HG02884 (cell line): ENCODE measurements around the gene STK32C.
"Not testable (repeated sequence)": the region's sequence is repeated elsewhere in the genome, so short reads cannot be mapped to it uniquely, and the experiment has no call there.

Experiments
- ATAC-seq: cut with Tn5 transposase; IDR thresholded peaks from one replicate; pipeline ENCODE4 v1.9.1; 2021; ENCODE audit warnings: mild to moderate bottlenecking, moderate library complexity; ENCODE audit not compliant: unreplicated experiment

The STK32C gene

DNA sequence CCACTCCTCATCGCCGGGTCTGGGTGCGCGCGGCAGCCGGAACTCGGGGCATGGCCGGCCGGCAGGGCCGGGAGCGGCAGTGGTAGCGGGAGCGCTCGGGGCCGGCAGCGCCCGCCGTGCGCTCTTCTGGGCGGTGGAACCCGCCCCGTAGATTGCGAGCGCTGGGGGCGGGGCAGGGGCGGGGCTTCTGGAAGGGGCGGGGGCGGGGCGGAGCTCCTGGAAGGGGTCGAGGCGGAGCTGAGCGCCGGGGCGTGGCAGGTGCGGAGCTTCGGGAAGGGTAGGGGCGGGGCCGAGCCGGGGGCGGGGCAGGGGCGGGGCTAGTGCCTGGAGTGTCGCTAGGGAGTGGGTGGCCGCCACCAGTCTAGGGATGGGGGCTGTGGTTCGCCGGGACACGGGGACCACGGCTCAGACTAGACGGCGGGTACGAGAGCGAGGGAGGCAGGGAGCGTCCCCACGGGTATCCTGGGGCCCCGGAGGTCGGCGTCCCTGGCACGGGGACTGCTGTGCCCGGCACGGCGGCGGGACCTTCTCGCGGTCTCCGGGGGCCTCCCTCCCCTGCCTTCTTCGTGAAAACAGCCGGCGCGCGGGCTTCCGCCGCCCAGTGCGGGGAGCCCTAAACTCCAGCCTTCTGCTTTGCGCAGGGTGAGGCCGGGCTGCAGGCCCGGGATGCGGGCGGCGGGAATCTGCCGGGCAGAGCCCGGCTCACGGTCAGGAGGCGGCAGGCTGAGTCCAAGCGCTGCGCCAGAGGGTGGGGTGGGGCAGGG lies at the start of gene STK32C:
TSS of gene STK32C (minus strand) at position 128 of the 764 bp plus-strand sequence. CDS start at position 11, 117 bp downstream.
- ATAC-seq, result peak; percentile 63

GRCh38 chr10:132356621-132357195 lies 49.0 kb upstream of the STK32C start:
- no peak for ATAC-seq

DNA sequence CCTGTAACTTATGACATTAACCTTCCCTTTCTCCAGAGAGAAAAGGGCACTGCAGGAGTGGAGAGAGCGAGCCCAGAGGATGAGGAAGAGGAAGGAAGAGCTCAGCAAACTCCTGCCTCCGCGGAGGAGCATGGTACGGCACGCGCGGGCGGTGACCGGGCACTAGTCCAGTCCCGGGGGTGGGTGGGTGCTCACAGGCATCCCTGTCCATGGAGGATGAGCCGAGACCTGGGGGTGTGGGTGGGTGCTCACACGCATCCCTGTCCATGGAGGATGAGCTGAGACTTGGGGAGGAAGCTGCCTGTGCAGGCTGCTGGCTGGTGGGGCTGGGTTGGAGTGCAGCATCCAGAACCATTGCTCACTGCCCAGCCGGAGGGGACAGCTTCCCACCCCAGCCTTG lies 48.0 kb upstream of the STK32C start:
- no peak for ATAC-seq

GRCh38 chr10:132355297-132355696 lies 47.5 kb upstream of the STK32C start:
- ATAC-seq, result no peak

- ATAC-seq, result no peak
Measured at GRCh38 chr10:132354356-132355094, 46.8 kb upstream of the STK32C start.

DNA sequence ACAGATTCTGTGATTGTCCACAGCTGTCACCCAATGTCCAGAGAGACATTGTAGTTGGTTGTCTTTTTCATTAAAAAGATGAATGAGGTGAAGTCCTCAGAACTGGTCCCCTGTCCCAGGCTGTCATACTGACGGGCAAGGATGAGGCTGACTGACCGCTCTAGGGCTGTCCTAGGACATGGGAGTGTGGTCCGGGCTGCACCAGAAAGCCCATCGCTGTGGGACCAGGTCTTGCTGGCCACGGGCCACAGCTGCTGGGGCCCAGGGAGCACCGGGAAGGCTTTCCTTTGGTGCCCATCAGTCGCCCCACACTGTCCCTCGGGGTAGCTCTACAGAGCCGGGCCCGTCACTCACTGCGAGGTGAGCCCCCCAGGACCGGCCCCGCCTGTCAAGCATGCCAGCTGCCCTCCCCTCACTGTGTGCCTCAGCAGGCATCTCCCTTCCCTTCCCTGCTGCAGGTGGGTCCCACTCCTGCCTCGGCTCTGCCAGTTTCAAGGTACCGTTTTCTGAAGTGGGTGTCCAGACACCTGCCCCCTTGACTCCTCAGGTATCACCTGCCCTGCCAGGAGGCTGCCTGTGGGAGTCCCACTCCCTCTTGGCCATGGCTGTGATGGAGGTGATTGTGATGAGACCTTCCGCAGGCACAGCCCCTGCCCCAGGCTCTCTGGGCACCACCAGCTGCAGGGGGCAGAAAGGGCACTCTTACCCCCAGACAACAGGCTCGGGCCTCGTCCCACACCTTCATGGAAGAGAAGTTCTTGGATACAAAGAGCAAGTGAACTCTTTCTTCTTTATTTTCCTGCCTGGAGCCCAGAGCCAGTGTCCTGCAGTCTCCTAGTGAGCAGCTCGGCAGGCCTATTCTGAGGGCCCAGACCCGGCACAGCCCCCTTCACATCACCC lies 46.0 kb upstream of the STK32C start:
- no peak for ATAC-seq

- not testable (repeated sequence) for ATAC-seq
Measured at GRCh38 chr10:132352462-132353308, 44.9 kb upstream of the STK32C start.

GRCh38 chr10:132351611-132352010 lies 43.9 kb upstream of the STK32C start:
- ATAC-seq, result no peak

GRCh38 chr10:132350946-132351345 lies 43.2 kb upstream of the STK32C start:
- ATAC-seq, result no peak

DNA sequence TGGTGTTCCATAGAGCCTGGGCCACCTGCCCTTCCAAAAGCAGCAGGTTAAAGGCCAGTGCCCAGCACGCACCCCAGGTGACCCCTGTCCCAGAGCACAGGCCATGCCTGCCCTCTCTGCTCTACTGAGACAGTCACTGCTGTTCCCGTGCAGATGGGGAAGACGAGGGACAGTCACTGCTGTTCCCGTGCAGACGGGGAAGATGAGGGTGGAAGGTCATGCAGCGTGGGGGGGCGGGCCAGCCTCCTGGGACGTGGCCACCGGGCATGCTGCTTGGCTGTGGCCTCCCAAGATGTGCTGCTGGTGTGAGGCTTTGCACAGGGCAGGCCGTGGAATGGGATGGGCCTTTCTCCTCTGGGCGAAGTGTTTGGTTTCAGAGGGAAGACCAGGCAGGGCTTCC lies 42.6 kb upstream of the STK32C start:
- ATAC-seq, result no peak

DNA sequence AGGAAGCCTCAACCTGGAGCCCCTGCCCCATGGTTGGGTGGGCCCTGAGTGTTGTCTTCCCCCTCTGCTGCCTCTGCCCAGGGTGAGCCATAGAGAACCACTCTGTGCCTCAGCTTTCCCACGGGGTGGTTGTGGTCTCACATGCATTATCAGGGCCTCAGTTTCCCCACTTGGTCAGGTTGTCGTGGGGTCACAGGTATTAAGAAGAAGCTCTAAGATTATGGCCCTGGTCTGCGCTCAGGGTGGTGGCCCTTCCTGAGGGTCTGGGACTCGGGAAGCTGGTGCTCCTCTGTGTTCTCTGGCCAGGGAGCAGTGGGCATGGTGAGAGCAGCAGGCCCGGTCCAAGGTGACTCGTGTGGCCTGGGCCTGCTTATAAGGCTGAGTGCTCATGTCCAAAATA lies 42.0 kb upstream of the STK32C start:
- ATAC-seq, result no peak

- ATAC-seq, result no peak
Measured at GRCh38 chr10:132347931-132348267, 40.1 kb upstream of the STK32C start.

GRCh38 chr10:132347211-132347930 lies 39.6 kb upstream of the STK32C start:
- ATAC-seq, result no peak

DNA sequence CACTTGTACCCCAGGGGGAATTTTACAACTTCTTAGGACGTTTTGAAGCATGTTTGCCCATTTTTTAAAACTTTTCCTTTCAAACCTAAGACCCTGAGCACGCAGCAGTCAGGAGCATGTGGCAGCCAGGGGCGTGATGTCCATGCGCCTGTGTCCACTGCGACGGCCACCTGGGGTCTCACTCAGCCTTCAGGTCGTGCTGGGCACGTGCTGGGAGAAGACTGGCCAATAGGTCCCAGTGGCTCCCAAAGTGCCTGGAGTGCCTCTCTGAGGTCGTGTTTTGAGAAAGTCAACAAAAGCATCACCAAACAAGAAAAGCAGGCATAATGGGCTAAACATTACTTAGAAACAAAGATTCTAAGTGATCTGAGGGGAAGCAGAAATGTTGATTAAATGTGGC lies 39.1 kb upstream of the STK32C start:
- no peak for ATAC-seq

DNA sequence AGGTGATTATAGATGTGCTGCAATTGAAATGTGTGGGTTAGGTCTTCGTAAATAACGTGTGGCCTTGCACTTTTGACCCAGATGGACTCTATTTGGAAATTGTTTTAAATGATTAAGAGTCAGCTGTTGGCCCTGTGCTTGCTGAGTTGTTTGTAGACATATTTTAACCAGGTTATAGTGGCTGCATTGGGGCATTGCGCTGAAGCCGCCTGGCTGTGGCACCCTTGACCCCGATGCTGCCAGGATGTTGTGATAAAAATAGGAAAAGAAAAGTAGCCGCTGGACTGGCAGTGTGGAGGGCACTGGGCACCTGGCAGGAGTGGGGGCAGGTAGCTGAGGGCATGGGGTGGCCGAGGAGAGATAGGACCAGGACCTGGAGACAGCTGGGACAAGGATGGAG lies 37.6 kb upstream of the STK32C start:
- ATAC-seq, result no peak

DNA sequence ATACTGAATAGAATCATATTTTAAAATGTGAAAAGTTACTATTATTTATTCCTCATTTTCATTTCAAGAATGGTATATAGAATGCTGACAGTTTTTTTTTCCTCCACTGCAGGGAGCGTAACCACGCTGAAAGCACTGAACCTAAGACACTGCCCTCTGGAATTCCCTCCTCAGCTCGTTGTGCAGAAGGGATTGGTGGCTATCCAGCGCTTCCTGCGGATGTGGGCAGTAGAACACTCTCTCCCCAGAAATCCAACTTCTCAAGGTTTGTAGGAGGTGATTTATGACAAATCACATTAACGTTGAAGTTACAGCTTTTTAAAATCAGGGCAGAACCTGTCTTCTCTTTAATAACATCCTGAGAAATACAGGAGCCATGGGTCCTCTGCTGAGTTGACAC lies 36.6 kb upstream of the STK32C start:
- ATAC-seq, result no peak

DNA sequence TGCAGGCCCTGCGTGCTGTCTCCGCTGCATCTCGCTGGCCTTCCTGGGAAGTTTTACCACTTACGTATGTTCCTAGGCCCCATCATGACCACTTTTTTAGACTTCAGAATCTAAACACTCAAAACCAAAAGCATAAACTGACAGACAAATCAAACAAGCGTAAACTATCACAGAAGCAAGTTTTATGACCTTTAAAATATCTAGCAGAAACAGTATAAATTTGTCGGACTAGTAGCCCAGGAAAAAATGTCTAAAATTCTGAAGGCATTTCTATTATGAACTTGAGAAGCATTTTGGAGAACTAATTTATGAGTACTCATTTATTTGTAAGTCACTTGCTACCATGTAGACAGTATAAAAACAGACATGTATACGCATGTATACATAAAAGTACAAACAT lies 34.8 kb upstream of the STK32C start:
- no peak for ATAC-seq

DNA sequence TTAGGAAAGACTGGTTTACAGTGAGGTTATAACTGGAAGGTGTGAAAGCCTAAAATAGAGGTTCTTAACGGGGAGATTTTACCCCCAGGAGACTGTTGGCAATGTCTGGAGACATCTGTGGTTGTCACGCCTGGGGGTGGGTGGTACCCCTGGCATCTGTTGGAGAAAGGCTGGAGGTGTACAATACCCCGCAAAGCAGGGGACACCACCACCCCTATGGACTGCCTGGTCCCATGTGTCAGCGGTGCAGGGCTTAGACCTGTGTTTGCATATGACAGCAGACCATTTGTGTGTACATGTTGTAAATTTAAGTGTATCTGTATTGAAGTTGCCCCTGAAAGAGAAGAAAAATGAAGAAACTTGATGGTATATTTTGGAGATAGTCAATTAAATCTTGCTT lies 34.0 kb upstream of the STK32C start:
- ATAC-seq, result no peak

DNA sequence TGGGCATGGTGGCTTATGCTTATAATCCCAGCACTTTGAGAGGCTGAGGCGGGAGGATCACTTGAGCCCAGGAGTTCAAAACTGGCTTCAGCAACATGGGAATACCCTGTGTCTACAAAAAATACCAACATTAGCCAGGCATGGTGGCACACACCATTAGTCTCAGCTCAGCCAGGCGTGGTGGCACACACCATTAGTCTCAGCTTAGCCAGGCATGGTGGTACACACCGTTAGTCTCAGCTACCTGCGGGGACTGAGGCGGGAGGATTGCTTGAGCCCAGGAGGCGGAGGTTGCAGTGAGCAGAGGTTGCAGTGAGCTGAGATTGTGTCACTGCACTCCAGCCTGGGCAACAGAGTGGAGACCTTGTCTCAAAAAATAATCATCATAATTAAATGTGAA lies 33.3 kb upstream of the STK32C start:
- ATAC-seq, result no peak

DNA sequence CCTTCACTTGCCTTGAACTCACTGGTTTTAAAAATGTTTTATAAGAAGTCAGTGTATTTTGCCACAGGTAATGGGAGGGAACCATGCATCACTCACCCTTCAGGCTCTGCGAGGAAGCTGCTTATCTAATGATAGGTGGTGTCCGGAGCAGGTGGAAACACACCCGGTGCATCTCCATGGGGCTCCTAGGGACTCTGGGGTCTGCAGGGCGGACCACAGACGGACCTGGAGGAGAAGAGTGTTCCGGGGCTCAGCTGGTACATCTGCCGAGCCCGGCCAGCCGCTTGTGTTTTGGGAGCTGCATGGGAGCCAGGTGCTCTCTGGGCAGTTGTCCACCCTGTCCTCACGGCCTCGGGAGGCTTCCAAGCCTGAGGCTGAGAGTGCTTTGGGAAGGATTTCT lies 31.5 kb upstream of the STK32C start:
- ATAC-seq, result no peak
